NCI-H460 (cell line): ENCODE results near the gene MED31. TPM values are rescaled to one million over a fixed set of nuclear protein-coding genes. Genes with fewer than 3 reads are reported as not detected.
A peak's percentile ranks its signal among the peaks of the same experiment; 100 is the strongest.
"Not testable (repeated sequence)": the region's sequence is repeated elsewhere in the genome, so short reads cannot be mapped to it uniquely, and the experiment has no call there.

ENCODE experiments used
- DNase-seq: peaks from one replicate; pipeline ENCODE4 v3.0.0-alpha.2; 2016; ENCODE audit warnings: low read depth; ENCODE audit errors: extremely low read depth
- polyA plus RNA-seq: library from polyadenylated mRNA; depleted of rRNA; stranded (reverse); fragments of >200 nt; gene quantifications from 2 replicates; pipeline ENCODE4 v1.2.3, GENCODE V29; 2014; cell fraction: nucleus; rRNA removed
- total RNA-seq: library from RNA; depleted of rRNA; stranded (reverse); fragments of >200 nt; shearing (Covaris generic); gene quantifications from 2 replicates; pipeline ENCODE4 v1.2.3, GENCODE V29; 2014; rRNA removed

Gene MED31
- 17.4 and 21.2 TPM in 2 replicates for total RNA-seq
- polyA plus RNA-seq, result 8.3 and 17.9 TPM in 2 replicates

- peak; percentile 89 for DNase-seq
Measured at GRCh38 chr17:6651354-6651918, at the start of gene MED31, which contains the start of gene C17orf100. Gene MED31, minus strand, starts transcription at chr17:6651605. Its CDS starts 77 bp downstream, at chr17:6651528. Gene C17orf100, plus strand, starts transcription at chr17:6651762. Its CDS starts 152 bp downstream, at chr17:6651914.

GRCh38 chr17:6700948-6701307 is 49.5 kb upstream of the MED31 start:
- no peak for DNase-seq

GRCh38 chr17:6699997-6700947 is 48.9 kb upstream of the MED31 start:
- no peak for DNase-seq

- no peak for DNase-seq
Measured at GRCh38 chr17:6698004-6698403, 46.6 kb upstream of the MED31 start.

- no peak for DNase-seq
Measured at GRCh38 chr17:6696906-6697305, 45.5 kb upstream of the MED31 start.

- no peak for DNase-seq
Measured at GRCh38 chr17:6695565-6695964, 44.2 kb upstream of the MED31 start.

- no peak for DNase-seq
Measured at GRCh38 chr17:6695051-6695450, 43.6 kb upstream of the MED31 start.

- DNase-seq, result not testable (repeated sequence)
Measured at GRCh38 chr17:6691958-6692357, 40.6 kb upstream of the MED31 start.

- no peak for DNase-seq
Measured at GRCh38 chr17:6691546-6691945, 40.1 kb upstream of the MED31 start.

- no peak for DNase-seq
Measured at GRCh38 chr17:6690641-6691040, 39.2 kb upstream of the MED31 start.

GRCh38 chr17:6688944-6689343 is 37.5 kb upstream of the MED31 start:
- no peak for DNase-seq

GRCh38 chr17:6686026-6686425 is 34.6 kb upstream of the MED31 start:
- no peak for DNase-seq

GRCh38 chr17:6684881-6685767 is 33.7 kb upstream of the MED31 start:
- DNase-seq, result no peak

GRCh38 chr17:6684460-6684783 is 33.0 kb upstream of the MED31 start:
- no peak for DNase-seq

GRCh38 chr17:6683730-6684459 is 32.5 kb upstream of the MED31 start:
- DNase-seq, result no peak

- DNase-seq, result no peak
Measured at GRCh38 chr17:6683081-6683684, 31.8 kb upstream of the MED31 start.

- no peak for DNase-seq
Measured at GRCh38 chr17:6682339-6682738, 30.9 kb upstream of the MED31 start.

- DNase-seq, result no peak
Measured at GRCh38 chr17:6681671-6682070, 30.3 kb upstream of the MED31 start.

- no peak for DNase-seq
Measured at GRCh38 chr17:6681176-6681575, 29.8 kb upstream of the MED31 start.

GRCh38 chr17:6679241-6679640 is 27.8 kb upstream of the MED31 start:
- DNase-seq, result no peak
